KBM-7 (cell line): ENCODE results near the gene KRTAP4-7.
"Not testable (repeated sequence)": the region's sequence is repeated elsewhere in the genome, so short reads cannot be mapped to it uniquely, and the experiment has no call there.

Source experiments
- DNase-seq: peaks from one replicate; pipeline ENCODE4 v3.0.0-alpha.2; 2015
- in situ Hi-C: fragments of 300-500 bp; cut with MboI; formaldehyde crosslinking; loops from 2 replicates; pipeline ENCODE4 v1.14.3; 2020; ENCODE audit warnings: low sequenced_read_pairs, low pct_unique_long_range_greater_than_20kb, mixed read lengths

KRTAP4-7 gene

GRCh38 chr17:41104386-41105038 is 20.6 kb downstream of the KRTAP4-7 start:
- DNase-seq, in situ Hi-C loops: not testable (repeated sequence)

- in situ Hi-C loops, DNase-seq: not testable (repeated sequence)
Observed at GRCh38 chr17:41105347-41105746, 21.4 kb downstream of the KRTAP4-7 start, which contains the start of gene KRTAP4-9. Gene KRTAP4-9 (plus strand): TSS chr17:41105389. CDS start chr17:41105389, 0 bp downstream.

- no peak for DNase-seq
- in situ Hi-C loops = no loop called here
Observed at GRCh38 chr17:41107941-41108450, 24.0 kb downstream of the KRTAP4-7 start.

- in situ Hi-C loops = not testable (repeated sequence)
- DNase-seq = peak; percentile 62
Observed at GRCh38 chr17:41108728-41109386, 24.9 kb downstream of the KRTAP4-7 start.

GRCh38 chr17:41111151-41111885 is 27.4 kb downstream of the KRTAP4-7 start:
- no peak for DNase-seq
- in situ Hi-C loops = no loop called here

- DNase-seq = peak; percentile 45
- in situ Hi-C loops = no loop called here
Observed at GRCh38 chr17:41116297-41116696, 32.3 kb downstream of the KRTAP4-7 start.

GRCh38 chr17:41117846-41118386 is 34.0 kb downstream of the KRTAP4-7 start, which contains the start of gene KRTAP4-11:
Gene KRTAP4-11 (minus strand): TSS chr17:41118373. CDS start chr17:41118315, 58 bp downstream.
- in situ Hi-C loops, DNase-seq: not testable (repeated sequence)

- DNase-seq = no peak
- in situ Hi-C loops = no loop called here
Observed at GRCh38 chr17:41118721-41119120, 34.8 kb downstream of the KRTAP4-7 start.

GRCh38 chr17:41119696-41120690 is 36.0 kb downstream of the KRTAP4-7 start:
- in situ Hi-C loops = not testable (repeated sequence)
- peak; percentile 91 for DNase-seq

- in situ Hi-C loops = no loop called here
- DNase-seq = no peak
Observed at GRCh38 chr17:41121742-41122141, 37.8 kb downstream of the KRTAP4-7 start.

- in situ Hi-C loops, DNase-seq: not testable (repeated sequence)
Observed at GRCh38 chr17:41123292-41123990, 39.5 kb downstream of the KRTAP4-7 start.

- DNase-seq, in situ Hi-C loops: not testable (repeated sequence)
Observed at GRCh38 chr17:41123991-41124371, 40.0 kb downstream of the KRTAP4-7 start, which contains the start of gene KRTAP4-12. Gene KRTAP4-12 (minus strand): TSS chr17:41124182. CDS start chr17:41124122, 60 bp downstream.

- no peak for DNase-seq
- in situ Hi-C loops = no loop called here
Observed at GRCh38 chr17:41125064-41125463, 41.1 kb downstream of the KRTAP4-7 start.

GRCh38 chr17:41126412-41126811 is 42.5 kb downstream of the KRTAP4-7 start:
- in situ Hi-C loops = no loop called here
- no peak for DNase-seq

- in situ Hi-C loops = no loop called here
- DNase-seq = no peak
Observed at GRCh38 chr17:41127371-41127770, 43.4 kb downstream of the KRTAP4-7 start.

GRCh38 chr17:41131979-41132378 is 48.0 kb downstream of the KRTAP4-7 start:
- DNase-seq = no peak
- in situ Hi-C loops = no loop called here

GRCh38 chr17:41133880-41134735 is 50.2 kb downstream of the KRTAP4-7 start:
- DNase-seq = no peak

More at GRCh38 chr17:41133880-41134735, 50.2 kb downstream of the KRTAP4-7 start:
- in situ Hi-C loops = no loop called here
